PC-9 (cell line): ENCODE results near the gene HLA-DOB.

ENCODE experiments used
- CTCF ChIP-seq: fragments of 200-600 bp; sonication (generic); conservative IDR thresholded peaks from 2 replicates; pipeline ENCODE4 v1.6.1; 2017; ENCODE audit warnings: mixed run types, antibody characterized with exemption, mild to moderate bottlenecking, moderate library complexity
- EZH2 ChIP-seq: fragments of 200-600 bp; sonication (generic); IDR thresholded peaks from 2 replicates; pipeline ENCODE4 v1.8.0; 2017; ENCODE audit warnings: antibody characterized with exemption, low read depth

DNA sequence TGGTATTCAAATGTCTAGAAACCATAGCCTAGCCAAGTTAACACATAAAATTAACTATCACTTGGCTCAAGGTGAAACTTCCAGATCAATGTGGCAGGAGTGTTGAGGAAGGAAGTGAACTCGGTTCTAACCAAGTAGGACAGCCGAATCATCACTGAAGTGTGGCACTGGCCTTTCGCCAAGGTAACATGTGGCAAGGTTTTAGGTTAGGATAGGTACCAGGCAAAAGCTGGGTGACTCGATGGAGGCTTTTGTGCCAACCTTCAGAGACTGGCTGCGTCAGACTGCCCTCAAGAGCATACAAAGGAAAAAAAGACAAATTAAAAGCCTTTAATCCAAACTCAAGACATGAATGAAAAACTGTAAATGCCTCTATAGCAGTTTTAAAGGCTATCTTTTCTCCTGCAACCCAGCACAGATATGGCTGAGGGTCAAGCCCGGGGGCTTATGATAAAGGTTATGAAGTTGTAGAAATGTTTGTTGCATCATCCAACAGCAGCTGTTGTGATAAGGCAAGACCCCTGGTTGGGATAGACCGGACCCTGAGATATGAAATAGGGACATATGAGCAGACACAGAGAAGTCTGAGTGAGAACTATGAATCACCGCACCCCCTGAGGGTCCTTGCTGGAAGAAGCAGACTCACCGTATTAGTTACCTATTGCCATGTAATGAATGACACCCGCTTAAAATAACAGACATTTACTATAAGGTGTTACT lies 49.1 kb upstream of the HLA-DOB start:
- TF ChIP-seq CTCF (no peak), EZH2 (no peak)
